Activated CD4-positive, alpha-beta T cell treated with anti-CD3 and anti-CD28 coated beads, Interleukin-2, amount 50 U/mL, for 24 hours (primary cell): Measurements from ENCODE around the gene ASCC2.
"Not testable (repeated sequence)": the region's sequence is repeated elsewhere in the genome, so short reads cannot be mapped to it uniquely, and the experiment has no call there.

Source experiments
- DNase-seq, 2 donors: peaks; one replicate each; pipeline ENCODE4 v3.0.0-alpha.2; 2020; ENCODE audit warnings: low read depth in 1 of 2, low spot score in 1 of 2

Gene ASCC2

GRCh38 chr22:29756341-29756740, 81.7 kb downstream of the ASCC2 start:
- DNase-seq, result no peak

GRCh38 chr22:29755889-29756288, 82.2 kb downstream of the ASCC2 start:
- no peak for DNase-seq

- not testable (repeated sequence) for DNase-seq
Observed at GRCh38 chr22:29754658-29755395, 83.2 kb downstream of the ASCC2 start.

- no peak for DNase-seq
Observed at GRCh38 chr22:29753808-29754657, 84.0 kb downstream of the ASCC2 start.

GRCh38 chr22:29751669-29752068, 86.4 kb downstream of the ASCC2 start:
- no peak for DNase-seq

- no peak for DNase-seq
Observed at GRCh38 chr22:29750559-29751538, 87.2 kb downstream of the ASCC2 start.

GRCh38 chr22:29750029-29750428, 88.0 kb downstream of the ASCC2 start:
- DNase-seq, result no peak

GRCh38 chr22:29748248-29748893, 89.7 kb downstream of the ASCC2 start:
- DNase-seq, result no peak

GRCh38 chr22:29747832-29748231, 90.2 kb downstream of the ASCC2 start:
- no peak for DNase-seq

GRCh38 chr22:29744902-29745301, 93.2 kb downstream of the ASCC2 start:
- no peak for DNase-seq

GRCh38 chr22:29742326-29742725, 95.7 kb downstream of the ASCC2 start:
- no peak for DNase-seq

GRCh38 chr22:29741926-29742325, 96.1 kb downstream of the ASCC2 start:
- DNase-seq, result no peak

GRCh38 chr22:29740216-29740615, 97.9 kb downstream of the ASCC2 start:
- no peak for DNase-seq

GRCh38 chr22:29739346-29739875, 98.7 kb downstream of the ASCC2 start:
- no peak for DNase-seq
